ENCODE results near the gene RNF150. TPM values are rescaled to one million over a fixed set of nuclear protein-coding genes. Genes with fewer than 3 reads are reported as not detected.
"Not testable (repeated sequence)": the region's sequence is repeated elsewhere in the genome, so short reads cannot be mapped to it uniquely, and the experiment has no call there.

Gene RNF150
- total RNA-seq, 1 donor from 2014 or later, result 3.3 TPM

DNA sequence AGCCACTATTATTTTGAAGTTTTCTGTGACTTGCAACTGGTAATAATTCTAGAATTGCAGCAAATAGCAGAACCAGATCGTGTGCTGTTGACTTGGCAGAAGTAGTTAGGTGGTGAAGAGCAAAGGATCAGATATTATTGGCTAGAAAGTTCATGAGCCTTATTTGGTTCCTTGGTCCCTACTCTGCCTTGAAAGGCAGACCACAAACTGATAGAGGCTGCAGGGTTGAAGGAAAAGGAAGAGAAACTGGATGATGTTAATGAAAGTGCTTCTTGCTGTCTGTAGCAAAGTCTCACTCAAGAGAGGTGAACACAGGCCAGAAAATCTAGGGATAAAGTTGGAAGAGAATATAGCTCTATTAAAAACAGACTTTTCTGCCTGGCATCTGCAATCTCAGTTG lies 41.2 kb upstream of the RNF150 start:
- no peak overlapping the region for H3K4me3 ChIP-seq
- H3K9me3 ChIP-seq, result no peaks in the 10 kb centered on the region
- H3K36me3 ChIP-seq, result no peaks in the 10 kb centered on the region
- no peak for DNase-seq
- no peaks in the 10 kb centered on the region for H3K27me3 ChIP-seq (ENCODE audit: low read depth)
- H3K27ac ChIP-seq, result no peak overlapping the region
- no peaks in the 10 kb centered on the region for H3K4me1 ChIP-seq
- intact Hi-C loops (cut with DNase I), result no loop called here
- TF ChIP-seq, protein P1, sequence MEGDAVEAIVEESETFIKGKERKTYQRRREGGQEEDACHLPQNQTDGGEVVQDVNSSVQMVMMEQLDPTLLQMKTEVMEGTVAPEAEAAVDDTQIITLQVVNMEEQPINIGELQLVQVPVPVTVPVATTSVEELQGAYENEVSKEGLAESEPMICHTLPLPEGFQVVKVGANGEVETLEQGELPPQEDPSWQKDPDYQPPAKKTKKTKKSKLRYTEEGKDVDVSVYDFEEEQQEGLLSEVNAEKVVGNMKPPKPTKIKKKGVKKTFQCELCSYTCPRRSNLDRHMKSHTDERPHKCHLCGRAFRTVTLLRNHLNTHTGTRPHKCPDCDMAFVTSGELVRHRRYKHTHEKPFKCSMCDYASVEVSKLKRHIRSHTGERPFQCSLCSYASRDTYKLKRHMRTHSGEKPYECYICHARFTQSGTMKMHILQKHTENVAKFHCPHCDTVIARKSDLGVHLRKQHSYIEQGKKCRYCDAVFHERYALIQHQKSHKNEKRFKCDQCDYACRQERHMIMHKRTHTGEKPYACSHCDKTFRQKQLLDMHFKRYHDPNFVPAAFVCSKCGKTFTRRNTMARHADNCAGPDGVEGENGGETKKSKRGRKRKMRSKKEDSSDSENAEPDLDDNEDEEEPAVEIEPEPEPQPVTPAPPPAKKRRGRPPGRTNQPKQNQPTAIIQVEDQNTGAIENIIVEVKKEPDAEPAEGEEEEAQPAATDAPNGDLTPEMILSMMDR (IDR thresholded peaks at IDR 0.05), result no peak
- ATAC-seq, result no peak

DNA sequence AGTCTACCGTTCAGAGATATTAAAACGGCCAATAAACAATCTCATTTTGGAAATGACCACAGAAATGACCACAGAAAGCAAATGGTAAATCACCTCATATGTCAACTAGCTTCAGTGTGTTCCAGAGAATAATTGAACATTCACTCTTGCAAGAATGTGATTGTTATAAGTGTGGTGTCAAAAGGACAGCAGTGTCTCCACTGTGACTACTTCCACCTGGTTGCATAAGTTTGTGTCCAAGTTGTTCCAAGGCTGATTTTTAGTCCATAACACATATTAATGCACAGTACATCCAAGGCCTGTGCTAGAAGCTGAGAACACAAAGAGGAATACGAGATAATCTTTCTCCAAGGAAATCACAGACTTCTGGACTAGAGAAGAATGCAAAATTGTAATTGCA lies 37.4 kb upstream of the RNF150 start:
- Histone ChIP-seq H3K27ac (no peak overlapping the region), H3K27me3 (ENCODE audit: low read depth) (no peaks in the 10 kb centered on the region), H3K9me3 (no peaks in the 10 kb centered on the region), H3K4me3 (no peak overlapping the region), H3K4me1 (no peaks in the 10 kb centered on the region), H3K36me3 (no peaks in the 10 kb centered on the region)
- intact Hi-C loops (cut with DNase I), result no loop called here
- DNase-seq, result no peak
- no peak for ATAC-seq
- TF ChIP-seq, protein P1 (IDR thresholded peaks at IDR 0.05), result no peak

DNA sequence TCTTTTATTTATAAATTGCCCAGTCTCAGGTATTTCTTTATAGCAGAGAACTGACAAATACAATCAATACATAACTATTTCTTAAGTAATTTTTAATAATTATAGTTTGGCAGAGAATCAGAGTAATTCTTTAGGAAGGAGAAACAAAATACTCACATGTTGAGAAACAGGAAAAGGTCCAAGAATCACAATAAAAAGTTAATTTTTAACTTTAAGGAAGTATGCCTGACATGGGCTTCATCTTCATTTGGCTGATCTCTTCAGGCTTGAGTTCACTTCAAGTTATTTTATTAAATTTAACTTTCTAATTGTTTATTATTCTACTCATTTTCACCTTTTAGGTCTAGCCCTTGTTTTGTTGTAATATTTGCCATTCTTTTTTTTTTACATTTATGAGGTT lies 36.1 kb upstream of the RNF150 start:
- no peaks in the 10 kb centered on the region for H3K27me3 ChIP-seq (ENCODE audit: low read depth)
- DNase-seq, result no peak
- H3K4me3 ChIP-seq, result no peak overlapping the region
- intact Hi-C loops (cut with DNase I), result no loop called here
- H3K9me3 ChIP-seq, result no peaks in the 10 kb centered on the region
- TF ChIP-seq, protein P1 (IDR thresholded peaks at IDR 0.05), result no peak
- H3K27ac ChIP-seq, result no peak overlapping the region
- no peak for ATAC-seq
- no peaks in the 10 kb centered on the region for H3K36me3 ChIP-seq
- H3K4me1 ChIP-seq, result no peaks in the 10 kb centered on the region

DNA sequence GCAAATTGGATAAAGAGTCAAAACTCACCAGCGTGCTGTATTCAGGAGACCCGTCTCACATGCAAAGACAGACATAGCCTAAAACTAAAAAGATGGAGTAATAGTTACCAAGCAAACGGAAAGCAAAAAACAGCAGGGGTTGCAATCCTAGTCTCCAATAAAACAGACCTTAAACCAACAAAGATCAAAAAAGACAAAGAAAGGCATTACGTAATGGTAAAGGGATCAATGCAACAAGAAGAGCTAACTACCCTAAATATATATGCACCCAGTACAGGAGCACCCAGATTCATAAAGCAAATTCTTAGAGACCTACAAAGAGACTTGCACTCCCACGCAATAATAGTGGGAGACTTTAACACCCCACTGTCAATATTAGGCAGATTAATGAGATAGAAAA lies 31.7 kb upstream of the RNF150 start:
- DNase-seq; H3K4me1 ChIP-seq; H3K27me3 ChIP-seq (ENCODE audit: low read depth); intact Hi-C loops (cut with DNase I); H3K9me3 ChIP-seq; H3K27ac ChIP-seq; ATAC-seq; H3K4me3 ChIP-seq; H3K36me3 ChIP-seq: not testable (repeated sequence)

DNA sequence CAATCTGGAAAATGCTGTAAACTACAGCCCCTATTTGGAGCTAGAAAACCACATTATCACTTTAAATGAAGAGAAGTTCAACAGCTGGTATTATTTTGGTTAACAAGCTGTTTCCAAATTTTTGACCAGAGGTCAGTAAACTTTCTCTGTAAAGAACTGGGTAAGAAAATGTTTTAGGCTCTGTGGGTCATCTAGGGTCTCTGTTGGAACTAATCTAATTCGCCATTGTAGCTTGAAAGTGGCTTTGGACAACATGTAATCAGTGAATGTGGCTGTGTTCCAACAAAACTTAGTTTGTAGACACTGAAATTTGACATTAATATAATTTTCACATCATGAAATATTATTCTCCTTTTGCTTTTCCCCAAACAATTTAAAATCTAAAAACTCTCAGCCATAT lies 25.8 kb upstream of the RNF150 start:
- no peaks in the 10 kb centered on the region for H3K4me1 ChIP-seq
- DNase-seq (no peak), ATAC-seq (no peak)
- H3K36me3 ChIP-seq, result no peaks in the 10 kb centered on the region
- no peaks in the 10 kb centered on the region for H3K27me3 ChIP-seq (ENCODE audit: low read depth)
- H3K9me3 ChIP-seq, result no peaks in the 10 kb centered on the region
- H3K27ac ChIP-seq, result no peak overlapping the region
- intact Hi-C loops (cut with DNase I), result no loop called here
- TF ChIP-seq, protein P1 (IDR thresholded peaks at IDR 0.05), result no peak
- no peak overlapping the region for H3K4me3 ChIP-seq

DNA sequence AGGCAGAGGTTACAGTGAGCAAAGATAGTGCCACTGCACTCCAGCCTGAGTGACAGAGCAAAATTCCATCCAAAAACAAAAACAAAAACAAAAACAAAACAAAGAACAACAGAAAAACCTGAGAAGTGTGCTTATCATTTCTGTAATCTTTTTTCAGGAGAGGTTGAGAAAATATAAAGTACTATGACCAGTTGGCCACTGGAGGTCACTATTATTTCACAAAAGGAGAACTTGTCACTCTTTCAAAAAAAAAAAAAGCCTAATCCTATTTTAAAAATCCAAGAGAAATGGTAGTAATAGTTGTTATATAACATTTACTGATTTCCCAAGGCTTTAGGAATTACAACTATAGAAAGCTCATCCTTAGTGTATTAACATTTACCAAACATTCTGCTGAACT lies 24.9 kb upstream of the RNF150 start:
- Histone ChIP-seq H3K27me3 (ENCODE audit: low read depth) (no peaks in the 10 kb centered on the region), H3K36me3 (no peaks in the 10 kb centered on the region), H3K27ac (no peak overlapping the region), H3K4me1 (no peaks in the 10 kb centered on the region), H3K4me3 (no peak overlapping the region), H3K9me3 (no peaks in the 10 kb centered on the region)
- intact Hi-C loops (cut with DNase I), result no loop called here
- DNase-seq, result no peak
- TF ChIP-seq, protein P1 (IDR thresholded peaks at IDR 0.05), result peak; percentile 57
- ATAC-seq, result peak in 1 of 2 donors; percentile 58

Measured in lower lobe of right lung (tissue), 2 donors.